T-helper 1 cell treated with Interleukin-12 subunit alpha and Interleukin-12 subunit beta and Interleukin-4 antibody, amounts not matched to agents 30 ng/mL and 1 ng/mL, for 36 hours (primary cell): ENCODE results near the gene HSPA12B. TPM values are rescaled to one million over a fixed set of nuclear protein-coding genes. Genes with fewer than 3 reads are reported as not detected.
"Not testable (repeated sequence)": the region's sequence is repeated elsewhere in the genome, so short reads cannot be mapped to it uniquely, and the experiment has no call there.

Source experiments
- intact Hi-C: fragments of 100-400 bp; cut with micrococcal nuclease; formaldehyde crosslinking; loops from one replicate; pipeline ENCODE4 v1.15.1; 2024
- total RNA-seq: library from RNA; stranded (reverse); gene quantifications from 2 replicates; pipeline ENCODE4 v1.2.3, GENCODE V29; 2022

Gene HSPA12B
- total RNA-seq, 1 donor from 2014 or later = not detected

GRCh38 chr20:3783511-3784195 lies 51.2 kb downstream of the HSPA12B start:
- intact Hi-C loops = no loop called here

- intact Hi-C loops = no loop called here
Measured at GRCh38 chr20:3784216-3784853, 51.9 kb downstream of the HSPA12B start.

- intact Hi-C loops = loop anchor here (5.0 kb wide), 1 partner anchor 227 kb away; no protein-coding TSS in a partner anchor
Measured at GRCh38 chr20:3784863-3785239, 52.4 kb downstream of the HSPA12B start.

GRCh38 chr20:3785240-3786125 lies 53.0 kb downstream of the HSPA12B start:
- intact Hi-C loops = loop anchor here (1.0 to 5.0 kb wide), 6 partner anchors 17 to 297 kb away; partner anchors contain the start of genes AP5S1, MAVS and PANK2

- intact Hi-C loops = loop anchor here (1.0 to 5.0 kb wide), 6 partner anchors 18 to 297 kb away; partner anchors contain the start of genes AP5S1, MAVS and PANK2
Measured at GRCh38 chr20:3786126-3786484, 53.6 kb downstream of the HSPA12B start.

- intact Hi-C loops = loop anchor here (1.0 to 5.0 kb wide), 8 partner anchors 9 to 296 kb away; partner anchors contain the start of genes AP5S1, MAVS and PANK2
Measured at GRCh38 chr20:3786665-3787323, 54.3 kb downstream of the HSPA12B start, which contains the start of gene CENPB. Gene CENPB, minus strand, starts transcription at chr20:3786740. Its CDS starts 257 bp downstream, at chr20:3786483.

GRCh38 chr20:3787324-3788014 lies 55.0 kb downstream of the HSPA12B start:
- intact Hi-C loops = loop anchor here (1.0 to 5.0 kb wide), 6 partner anchors 8 to 295 kb away; partner anchors contain the start of genes MAVS and PANK2

- intact Hi-C loops = loop anchor here (5.0 kb wide), 1 partner anchor 224 kb away; no protein-coding TSS in a partner anchor
Measured at GRCh38 chr20:3788685-3789155, 56.2 kb downstream of the HSPA12B start.

GRCh38 chr20:3789201-3789600 lies 56.7 kb downstream of the HSPA12B start:
- intact Hi-C loops = loop anchor here (5.0 kb wide), 1 partner anchor 223 kb away; no protein-coding TSS in a partner anchor

- intact Hi-C loops = not testable (repeated sequence)
Measured at GRCh38 chr20:3794168-3794567, 61.7 kb downstream of the HSPA12B start.

GRCh38 chr20:3794701-3795420 lies 62.4 kb downstream of the HSPA12B start:
- intact Hi-C loops = loop anchor here (1.0 to 5.0 kb wide), 3 partner anchors 8 to 388 kb away; partner anchors contain the start of gene DNAAF9

GRCh38 chr20:3795511-3796468 lies 63.3 kb downstream of the HSPA12B start, which contains the start of gene CDC25B:
Gene CDC25B, plus strand, starts transcription at chr20:3796310. Its CDS starts 222 bp downstream, at chr20:3796532.
- intact Hi-C loops = loop anchor here (1.0 to 5.0 kb wide), 9 partner anchors 8 to 388 kb away; partner anchors contain the start of genes AP5S1, DNAAF9, MAVS and PANK2

GRCh38 chr20:3796477-3797225 lies 64.2 kb downstream of the HSPA12B start:
- intact Hi-C loops = loop anchor here (1.0 to 5.0 kb wide), 8 partner anchors 15 to 389 kb away; partner anchors contain the start of genes AP5S1, DNAAF9, MAVS and PANK2

GRCh38 chr20:3797226-3797545 lies 64.7 kb downstream of the HSPA12B start:
- intact Hi-C loops = loop anchor here (2.0 to 5.0 kb wide), 4 partner anchors 16 to 390 kb away; partner anchors contain the start of genes DNAAF9, PANK2 and SPEF1

GRCh38 chr20:3797592-3798372 lies 65.3 kb downstream of the HSPA12B start:
- intact Hi-C loops = loop anchor here (2.0 to 5.0 kb wide), 4 partner anchors 17 to 390 kb away; partner anchors contain the start of genes DNAAF9, PANK2 and SPEF1

- intact Hi-C loops = loop anchor here (5.0 kb wide), 2 partner anchors 109 to 391 kb away; partner anchors contain the start of gene DNAAF9
Measured at GRCh38 chr20:3798373-3798768, 65.9 kb downstream of the HSPA12B start.
